ENCODE results near the gene AZU1.

The AZU1 gene

DNA sequence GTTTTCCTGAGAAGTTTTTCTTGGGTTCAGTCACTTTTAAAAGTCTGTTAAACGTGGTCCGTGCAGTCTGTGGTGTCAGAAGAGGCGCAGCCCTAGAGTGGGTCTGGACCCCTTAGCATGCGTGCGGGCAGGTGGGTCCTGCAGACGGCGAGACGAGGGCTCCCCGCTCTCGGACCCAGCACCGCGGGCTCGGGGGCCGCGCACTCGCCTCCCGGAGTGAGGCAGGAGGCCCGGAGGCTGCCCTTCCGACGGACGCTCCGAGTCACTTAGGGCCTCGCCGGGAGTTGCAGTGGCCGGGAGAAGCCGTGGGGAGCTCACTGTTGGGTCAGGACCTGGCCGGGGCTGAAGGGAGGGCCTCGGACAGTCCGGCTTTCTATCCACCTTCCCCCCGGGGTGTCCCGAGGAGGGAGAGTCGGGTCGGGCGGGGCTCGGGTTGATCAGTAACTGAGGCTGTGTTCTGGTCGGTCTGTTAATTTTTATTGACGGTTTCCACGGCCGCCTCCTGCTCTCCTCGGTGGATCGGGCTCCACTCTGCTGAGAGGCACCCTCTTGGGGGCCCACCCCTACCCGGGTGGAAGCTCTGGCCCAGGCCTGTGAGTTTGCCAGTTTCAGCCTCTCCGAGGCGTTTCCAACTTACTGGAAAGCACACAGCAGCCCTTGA is 29.1 kb upstream of the AZU1 start:
- H3K9ac ChIP-seq (ENCODE audit: low read depth, low read length) = peak overlapping the region; percentile 98
- H3K4me3 ChIP-seq (ENCODE audit: low read length) = peak overlapping the region; percentile 99
- no peaks in the 10 kb centered on the region for H3K27me3 ChIP-seq (ENCODE audit: insufficient read depth, low read length)
- H3K4me1 ChIP-seq (ENCODE audit: insufficient read depth, low read length) = peaks cover 22% of the 10 kb centered on the region
- peaks cover 44% of the 10 kb centered on the region for H3K36me3 ChIP-seq (ENCODE audit: insufficient read depth, low read length)
- WGBS = under 1% methylated on average over 44 of the region's 44 CpGs
- H3K27ac ChIP-seq (ENCODE audit: low read depth, low read length) = peak overlapping the region; percentile 97
- H3K9me3 ChIP-seq (ENCODE audit: insufficient read depth, low read depth, low read length) = no peaks in the 10 kb centered on the region

GRCh38 chr19:799076-799881 is 28.4 kb upstream of the AZU1 start:
- 15% methylated on average over 28 of the region's 28 CpGs for WGBS
- Histone ChIP-seq H3K27me3 (ENCODE audit: insufficient read depth, low read length) (no peaks in the 10 kb centered on the region), H3K27ac (ENCODE audit: low read depth, low read length) (peak overlapping the region; percentile 97), H3K36me3 (ENCODE audit: insufficient read depth, low read length) (peaks cover 52% of the 10 kb centered on the region), H3K9me3 (ENCODE audit: insufficient read depth, low read depth, low read length) (no peaks in the 10 kb centered on the region), H3K4me3 (ENCODE audit: low read length) (peak overlapping the region; percentile 99), H3K4me1 (ENCODE audit: insufficient read depth, low read length) (peaks cover 22% of the 10 kb centered on the region), H3K9ac (ENCODE audit: low read depth, low read length) (peak overlapping the region; percentile 98)

DNA sequence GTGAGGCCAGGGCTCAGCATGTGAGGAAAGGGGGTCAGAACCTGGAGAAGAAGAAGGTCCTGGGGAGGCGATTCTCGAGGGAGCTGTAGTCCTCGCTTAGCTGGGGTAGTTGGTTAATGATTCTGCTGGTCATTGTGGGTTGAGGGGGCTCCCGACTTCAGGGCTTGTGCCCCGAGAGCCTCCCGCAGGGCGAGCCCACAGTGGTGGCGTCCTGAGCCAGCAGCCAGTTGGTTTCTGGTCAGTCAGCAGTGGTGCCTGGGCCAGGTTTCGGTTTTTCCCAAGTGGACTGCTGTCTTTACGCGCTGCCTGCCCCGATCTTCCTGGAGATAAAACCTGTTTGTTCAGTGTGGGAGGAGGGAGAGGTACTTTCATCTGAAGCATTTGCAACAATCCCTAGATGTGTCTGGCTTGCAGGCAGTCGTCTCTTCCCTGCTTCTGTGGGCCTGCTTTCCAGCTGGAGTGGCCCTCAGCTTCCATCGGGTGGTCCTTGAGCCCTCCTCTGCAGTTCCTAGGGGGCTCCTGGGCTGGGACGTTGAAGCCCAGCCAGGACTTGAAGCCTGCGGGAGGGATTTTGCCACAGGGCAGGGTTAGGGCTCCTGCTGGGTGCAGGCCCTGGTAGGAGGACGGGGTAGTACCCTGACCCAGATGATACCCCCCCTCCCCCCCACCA is 27.1 kb upstream of the AZU1 start:
- Histone ChIP-seq H3K27ac (ENCODE audit: low read depth, low read length) (peak overlapping the region; percentile 46; the same call in 1 of the 2 replicates), H3K36me3 (ENCODE audit: insufficient read depth, low read length) (peaks cover 64% of the 10 kb centered on the region), H3K4me1 (ENCODE audit: insufficient read depth, low read length) (peaks cover 22% of the 10 kb centered on the region), H3K9me3 (ENCODE audit: insufficient read depth, low read depth, low read length) (no peaks in the 10 kb centered on the region), H3K4me3 (ENCODE audit: low read length) (peak overlapping the region; percentile 32; the same call in 1 of the 2 replicates), H3K27me3 (ENCODE audit: insufficient read depth, low read length) (no peaks in the 10 kb centered on the region), H3K9ac (ENCODE audit: low read depth, low read length) (peak overlapping the region; percentile 47)
- WGBS = 82% methylated on average over 17 of the region's 17 CpGs

GRCh38 chr19:801030-801860 is 26.4 kb upstream of the AZU1 start:
- 88% methylated on average over 29 of the region's 29 CpGs for WGBS
- Histone ChIP-seq H3K27ac (ENCODE audit: low read depth, low read length) (peak overlapping the region; percentile 10; the same call in 1 of the 2 replicates), H3K9ac (ENCODE audit: low read depth, low read length) (peak overlapping the region; percentile 1; the same call in 1 of the 2 replicates), H3K4me1 (ENCODE audit: insufficient read depth, low read length) (peaks cover 22% of the 10 kb centered on the region), H3K36me3 (ENCODE audit: insufficient read depth, low read length) (peaks cover 71% of the 10 kb centered on the region), H3K27me3 (ENCODE audit: insufficient read depth, low read length) (no peaks in the 10 kb centered on the region), H3K9me3 (ENCODE audit: insufficient read depth, low read depth, low read length) (no peaks in the 10 kb centered on the region), H3K4me3 (ENCODE audit: low read length) (no peak overlapping the region; the same call in 1 of the 2 replicates)

- 89% methylated on average over 23 of the region's 23 CpGs for WGBS
- no peak overlapping the region for H3K4me3 ChIP-seq (ENCODE audit: low read length)
- peaks cover 79% of the 10 kb centered on the region for H3K36me3 ChIP-seq (ENCODE audit: insufficient read depth, low read length)
- peak overlapping the region; percentile 25; the same call in 1 of the 2 replicates for H3K27ac ChIP-seq (ENCODE audit: low read depth, low read length)
- no peaks in the 10 kb centered on the region for H3K27me3 ChIP-seq (ENCODE audit: insufficient read depth, low read length)
- peak overlapping the region; percentile 1; the same call in 1 of the 2 replicates for H3K9ac ChIP-seq (ENCODE audit: low read depth, low read length)
- no peaks in the 10 kb centered on the region for H3K9me3 ChIP-seq (ENCODE audit: insufficient read depth, low read depth, low read length)
- peaks cover 22% of the 10 kb centered on the region for H3K4me1 ChIP-seq (ENCODE audit: insufficient read depth, low read length)
These were observed 25.7 kb upstream of the AZU1 start for GRCh38 chr19:801861-802497.

DNA sequence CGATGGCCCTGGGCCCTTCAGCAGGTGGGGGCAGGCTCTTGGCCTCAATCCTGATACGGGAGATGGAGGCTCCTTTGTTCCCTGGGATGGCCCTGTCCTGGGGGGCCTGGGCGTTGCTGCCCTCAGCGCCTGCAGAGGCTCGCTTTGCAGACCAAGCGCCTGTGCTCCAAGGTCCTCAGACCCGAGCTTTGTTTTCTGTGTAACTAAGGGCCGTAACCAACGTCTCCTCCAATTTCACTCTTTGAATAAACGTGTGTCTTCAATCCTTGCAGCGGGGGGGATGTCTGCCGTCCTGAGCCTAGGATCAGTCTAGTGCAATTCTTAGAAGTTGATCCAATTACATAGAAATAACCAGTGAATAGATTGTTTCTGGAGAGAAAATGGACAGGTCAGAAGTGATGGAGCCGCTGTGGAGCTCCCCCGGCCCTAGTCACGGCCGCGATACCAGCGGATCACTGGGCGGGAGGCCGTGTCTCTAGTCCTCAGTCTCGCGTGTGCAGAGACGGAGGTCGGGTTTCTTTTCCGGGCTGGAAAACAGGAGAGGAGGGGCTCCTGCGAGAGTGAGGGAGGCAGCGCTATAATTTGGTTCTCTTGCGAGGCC is 25.0 kb upstream of the AZU1 start:
- Histone ChIP-seq H3K4me1 (ENCODE audit: insufficient read depth, low read length) (peaks cover 22% of the 10 kb centered on the region), H3K9ac (ENCODE audit: low read depth, low read length) (peak overlapping the region; percentile 1; the same call in 1 of the 2 replicates), H3K9me3 (ENCODE audit: insufficient read depth, low read depth, low read length) (no peaks in the 10 kb centered on the region), H3K27me3 (ENCODE audit: insufficient read depth, low read length) (no peaks in the 10 kb centered on the region), H3K4me3 (ENCODE audit: low read length) (no peak overlapping the region), H3K27ac (ENCODE audit: low read depth, low read length) (no peak overlapping the region), H3K36me3 (ENCODE audit: insufficient read depth, low read length) (peaks cover 85% of the 10 kb centered on the region)
- 90% methylated on average over 28 of the region's 28 CpGs for WGBS

DNA sequence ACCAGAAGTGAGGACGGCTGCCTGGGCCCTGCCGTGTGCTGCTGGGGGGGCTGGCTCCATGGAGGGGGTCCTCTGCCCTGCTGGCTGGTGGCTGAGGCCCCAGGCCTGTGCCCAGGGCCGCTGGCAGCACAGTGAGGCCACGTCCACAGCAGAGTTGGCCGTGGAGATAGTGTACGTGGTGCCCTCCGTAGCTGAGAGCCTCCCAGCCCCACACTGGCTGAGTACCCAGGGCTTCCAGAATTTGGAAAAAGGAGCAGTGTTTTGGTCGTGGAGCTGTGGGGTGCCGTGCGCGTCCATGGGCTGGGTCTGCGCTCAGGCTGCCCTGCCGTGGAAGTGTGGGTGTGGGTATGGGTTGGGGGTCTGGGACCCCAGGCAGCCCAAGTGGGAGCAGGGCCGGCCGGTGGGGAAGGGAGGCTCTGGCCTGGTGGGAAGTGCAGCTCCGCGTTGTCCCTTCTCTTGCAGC is 24.5 kb upstream of the AZU1 start:
- no peak overlapping the region for H3K9ac ChIP-seq (ENCODE audit: low read depth, low read length)
- peaks cover 90% of the 10 kb centered on the region for H3K36me3 ChIP-seq (ENCODE audit: insufficient read depth, low read length)
- WGBS = 94% methylated on average over 17 of the region's 17 CpGs
- no peaks in the 10 kb centered on the region for H3K9me3 ChIP-seq (ENCODE audit: insufficient read depth, low read depth, low read length)
- no peak overlapping the region for H3K4me3 ChIP-seq (ENCODE audit: low read length)
- no peak overlapping the region; the same call in 1 of the 2 replicates for H3K27ac ChIP-seq (ENCODE audit: low read depth, low read length)
- no peaks in the 10 kb centered on the region for H3K27me3 ChIP-seq (ENCODE audit: insufficient read depth, low read length)
- peaks cover 22% of the 10 kb centered on the region for H3K4me1 ChIP-seq (ENCODE audit: insufficient read depth, low read length)

DNA sequence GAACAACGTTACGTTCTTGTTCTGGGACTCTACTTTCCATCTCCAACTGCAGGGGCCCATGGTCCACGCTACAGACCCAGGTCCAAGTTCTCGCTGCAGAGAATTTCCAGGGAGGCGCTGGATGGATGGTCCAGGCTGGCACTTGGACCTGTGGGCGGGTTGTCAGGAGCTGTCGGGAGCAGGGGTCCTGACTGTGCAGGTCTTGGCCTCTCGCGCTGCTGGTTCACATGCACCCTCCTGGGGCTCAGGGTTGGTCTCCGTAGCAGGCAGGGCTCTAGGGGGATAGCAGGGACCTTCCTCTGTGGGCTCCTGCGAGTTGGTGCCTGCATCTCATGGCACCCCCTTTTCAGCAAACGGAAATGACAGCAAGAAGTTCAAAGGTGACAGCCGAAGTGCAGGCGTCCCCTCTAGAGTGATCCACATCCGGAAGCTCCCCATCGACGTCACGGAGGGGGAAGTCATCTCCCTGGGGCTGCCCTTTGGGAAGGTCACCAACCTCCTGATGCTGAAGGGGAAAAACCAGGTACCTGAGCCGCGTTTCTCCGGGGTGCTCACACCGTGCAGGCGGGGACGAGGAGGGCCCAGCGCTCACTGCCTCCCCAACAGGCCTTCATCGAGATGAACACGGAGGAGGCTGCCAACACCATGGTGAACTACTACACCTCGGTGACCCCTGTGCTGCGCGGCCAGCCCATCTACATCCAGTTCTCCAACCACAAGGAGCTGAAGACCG is 23.8 kb upstream of the AZU1 start:
- peaks cover 97% of the 10 kb centered on the region for H3K36me3 ChIP-seq (ENCODE audit: insufficient read depth, low read length)
- no peak overlapping the region for H3K4me3 ChIP-seq (ENCODE audit: low read length)
- peaks cover 22% of the 10 kb centered on the region for H3K4me1 ChIP-seq (ENCODE audit: insufficient read depth, low read length)
- no peaks in the 10 kb centered on the region for H3K27me3 ChIP-seq (ENCODE audit: insufficient read depth, low read length)
- no peak overlapping the region for H3K9ac ChIP-seq (ENCODE audit: low read depth, low read length)
- H3K9me3 ChIP-seq (ENCODE audit: insufficient read depth, low read depth, low read length) = no peaks in the 10 kb centered on the region
- no peak overlapping the region; the same call in 1 of the 2 replicates for H3K27ac ChIP-seq (ENCODE audit: low read depth, low read length)
- WGBS = 95% methylated on average over 31 of the region's 31 CpGs

GRCh38 chr19:804419-805165 is 23.0 kb upstream of the AZU1 start:
- Histone ChIP-seq H3K9me3 (ENCODE audit: insufficient read depth, low read depth, low read length) (no peaks in the 10 kb centered on the region), H3K4me1 (ENCODE audit: insufficient read depth, low read length) (peaks cover 18% of the 10 kb centered on the region), H3K27me3 (ENCODE audit: insufficient read depth, low read length) (no peaks in the 10 kb centered on the region), H3K27ac (ENCODE audit: low read depth, low read length) (no peak overlapping the region), H3K9ac (ENCODE audit: low read depth, low read length) (no peak overlapping the region), H3K4me3 (ENCODE audit: low read length) (no peak overlapping the region), H3K36me3 (ENCODE audit: insufficient read depth, low read length) (peaks cover 99% of the 10 kb centered on the region)
- WGBS = 96% methylated on average over 53 of the region's 53 CpGs
